Esophagus muscularis mucosa (tissue), 4 donors: ENCODE data around the gene ETV7. TPM values are rescaled to one million over a fixed set of nuclear protein-coding genes. Genes with fewer than 3 reads are reported as not detected.

ENCODE experiments used
- DNase-seq: peaks from one replicate; pipeline ENCODE4 v3.0.0-alpha.2; 2017; ENCODE audit errors: extremely low spot score
- H3K27ac ChIP-seq, 4 donors: fragments of 200-600 bp; sonication (generic); replicated peaks in 1 of 4; 1 replicate in 3 of 4; 2 replicates in 1 of 4; pipeline ENCODE4 v1.5.1; 2016 to 2019; ENCODE audit warnings: mild to moderate bottlenecking in 1 of 4
- H3K27me3 ChIP-seq, 4 donors: fragments of 200-600 bp; sonication (generic); one replicate each; pipeline versions ENCODE4 v1.5.1 to v1.6.0; 2016 to 2019
- H3K36me3 ChIP-seq, 4 donors: fragments of 200-600 bp; sonication (generic); one replicate each; pipeline ENCODE4 v1.5.1; 2016 to 2019
- H3K4me1 ChIP-seq, 4 donors: fragments of 200-600 bp; sonication (generic); one replicate each; pipeline ENCODE4 v1.5.1; 2016 to 2019
- H3K4me3 ChIP-seq, 4 donors: fragments of 200-600 bp; sonication (generic); 1 replicate in 2 of 4; 2 replicates in 2 of 4; pipeline ENCODE4 v1.5.1; 2016 to 2019; ENCODE audit warnings: mild to moderate bottlenecking in 4 of 4, moderate library complexity in 1 of 4
- H3K9me3 ChIP-seq, 4 donors: fragments of 200-600 bp; sonication (generic); 1 replicate in 3 of 4; 2 replicates in 1 of 4; pipeline ENCODE4 v1.5.1; 2016 to 2019
- CTCF ChIP-seq, 3 experiments: fragments of 200-600 bp in 2 of 3; fragments of 450-650 bp in 1 of 3; sonication (generic) in 2 of 3; IDR thresholded peaks; one replicate each; pipeline ENCODE4 v1.5.1; 2017 to 2019; ENCODE audit warnings: antibody characterized with exemption in 3 of 3, mild to moderate bottlenecking in 2 of 3, moderate library complexity in 1 of 3
- EP300 ChIP-seq: sonication (generic); formaldehyde crosslinking; IDR thresholded peaks from one replicate; pipeline ENCODE4 v1.6.1; 2017; ENCODE audit warnings: antibody characterized with exemption
- POLR2A ChIP-seq: fragments of 450-650 bp; IDR thresholded peaks from one replicate; pipeline ENCODE4 v1.6.1; 2017; ENCODE audit warnings: antibody characterized with exemption, moderate library complexity, mild to moderate bottlenecking, low read depth
- POLR2AphosphoS5 ChIP-seq, 2 donors: sonication (generic); formaldehyde crosslinking; IDR thresholded peaks; one replicate each; pipeline ENCODE4 v1.6.1; 2017; ENCODE audit warnings: antibody characterized with exemption in 2 of 2
- WGBS: methylation state at CpG from one replicate; pipeline ENCODE4 v1.1.5; 2018; 5-methylcytosine and 5-hydroxymethylcytosine counted together
- intact Hi-C: fragments of 100-400 bp; cut with DNase I; formaldehyde crosslinking; loops from one replicate; pipeline ENCODE4 v1.15.1; 2023
- total RNA-seq, 4 donors: library from RNA; depleted of rRNA; stranded (reverse); fragments of >200 nt; gene quantifications; one replicate each; pipeline versions ENCODE4 v1.1.0 to v1.2.1, GENCODE V29; 2016

The ETV7 gene
- total RNA-seq, 4 donors from 2014 or later, result 0.71 to 1.5 TPM; not detected in 2

DNA sequence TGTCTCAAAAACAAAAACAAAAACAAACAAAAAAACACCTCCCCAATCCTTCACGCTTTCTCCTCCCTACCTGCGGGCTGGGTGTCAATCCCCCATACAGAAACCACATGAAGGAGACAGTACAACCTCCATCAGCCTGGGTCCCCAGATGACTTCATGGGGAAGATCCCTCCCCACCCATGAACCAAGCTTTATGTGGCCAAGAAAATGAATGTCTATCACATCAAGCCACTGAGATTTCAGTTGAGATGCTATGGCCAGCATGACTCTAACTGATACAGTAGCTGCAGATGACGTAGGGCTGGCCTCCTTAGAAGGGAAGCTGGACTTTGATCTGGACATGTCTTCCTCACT lies 29.6 kb downstream of the ETV7 start:
- no peaks in the 10 kb centered on the region for H3K36me3 ChIP-seq
- H3K4me1 ChIP-seq, result peaks cover 11 to 28% (median 23%) of the 10 kb centered on the region in 4 donors
- H3K27me3 ChIP-seq, result no peaks in the 10 kb centered on the region
- WGBS, result 82% methylated on average over 3 of the region's 3 CpGs
- H3K27ac ChIP-seq, result no peak overlapping the region
- no peak for DNase-seq
- H3K9me3 ChIP-seq, result no peaks in the 10 kb centered on the region
- TF ChIP-seq POLR2A, result no peak
- TF ChIP-seq CTCF (IDR thresholded peaks at IDR 0.05), result no peak
- TF ChIP-seq POLR2AphosphoS5 (IDR thresholded peaks at IDR 0.05), result no peak
- TF ChIP-seq EP300, result no peak
- H3K4me3 ChIP-seq, result no peak overlapping the region
- intact Hi-C loops, result loop anchor here (2.0 to 10.0 kb wide), 2 partner anchors 57 to 233 kb away; no protein-coding TSS in a partner anchor

GRCh38 chr6:36355819-36356218 lies 31.6 kb downstream of the ETV7 start:
- intact Hi-C loops, result loop anchor here (10.0 kb wide), 1 partner anchor 231 kb away; no protein-coding TSS in a partner anchor

GRCh38 chr6:36353411-36353915 lies 34.0 kb downstream of the ETV7 start:
- Histone ChIP-seq H3K9me3 (no peaks in the 10 kb centered on the region), H3K27ac (no peak overlapping the region), H3K4me3 (no peak overlapping the region), H3K27me3 (peaks cover 0 to 4% (median 0%) of the 10 kb centered on the region in 4 donors), H3K36me3 (no peaks in the 10 kb centered on the region), H3K4me1 (peaks cover 7 to 16% (median 11%) of the 10 kb centered on the region in 4 donors)
- TF ChIP-seq EP300 (no peak), POLR2A (no peak), CTCF (IDR thresholded peaks at IDR 0.05) (no peak), POLR2AphosphoS5 (IDR thresholded peaks at IDR 0.05) (no peak)
- no peak for DNase-seq
- WGBS, result 64% methylated on average over 4 of the region's 4 CpGs
- intact Hi-C loops, result loop anchor here (10.0 kb wide), 1 partner anchor 229 kb away; no protein-coding TSS in a partner anchor

More at GRCh38 chr6:36355819-36356218, 31.6 kb downstream of the ETV7 start:
- WGBS, result 86% methylated on average over 4 of the region's 4 CpGs
- no peaks in the 10 kb centered on the region for H3K36me3 ChIP-seq
- H3K4me3 ChIP-seq, result no peak overlapping the region
- TF ChIP-seq CTCF (IDR thresholded peaks at IDR 0.05) (no peak), POLR2A (no peak), POLR2AphosphoS5 (IDR thresholded peaks at IDR 0.05) (no peak), EP300 (no peak)
- H3K27me3 ChIP-seq, result peaks cover 0 to 4% (median 0%) of the 10 kb centered on the region in 4 donors
- H3K4me1 ChIP-seq, result peaks cover 17 to 28% (median 24%) of the 10 kb centered on the region in 4 donors
- DNase-seq, result no peak
- no peaks in the 10 kb centered on the region for H3K9me3 ChIP-seq
- H3K27ac ChIP-seq, result no peak overlapping the region

- H3K27me3 ChIP-seq, result peaks cover 0 to 4% (median 0%) of the 10 kb centered on the region in 4 donors
- H3K9me3 ChIP-seq, result no peaks in the 10 kb centered on the region
- H3K4me1 ChIP-seq, result peaks cover 0 to 13% (median 5%) of the 10 kb centered on the region in 4 donors
- intact Hi-C loops, result loop anchor here (10.0 kb wide), 1 partner anchor 228 kb away; no protein-coding TSS in a partner anchor
- 84% methylated on average over 8 of the region's 8 CpGs for WGBS
- H3K4me3 ChIP-seq, result no peak overlapping the region
- DNase-seq, result no peak
- no peak for TF ChIP-seq EP300
- TF ChIP-seq POLR2A, result no peak
- TF ChIP-seq CTCF (IDR thresholded peaks at IDR 0.05), result no peak
- no peak for TF ChIP-seq POLR2AphosphoS5 (IDR thresholded peaks at IDR 0.05)
- no peak overlapping the region for H3K27ac ChIP-seq
- no peaks in the 10 kb centered on the region for H3K36me3 ChIP-seq
Measured at GRCh38 chr6:36352477-36353157, 34.9 kb downstream of the ETV7 start.
